ENCODE results near the gene RIPPLY3.

The RIPPLY3 gene

DNA sequence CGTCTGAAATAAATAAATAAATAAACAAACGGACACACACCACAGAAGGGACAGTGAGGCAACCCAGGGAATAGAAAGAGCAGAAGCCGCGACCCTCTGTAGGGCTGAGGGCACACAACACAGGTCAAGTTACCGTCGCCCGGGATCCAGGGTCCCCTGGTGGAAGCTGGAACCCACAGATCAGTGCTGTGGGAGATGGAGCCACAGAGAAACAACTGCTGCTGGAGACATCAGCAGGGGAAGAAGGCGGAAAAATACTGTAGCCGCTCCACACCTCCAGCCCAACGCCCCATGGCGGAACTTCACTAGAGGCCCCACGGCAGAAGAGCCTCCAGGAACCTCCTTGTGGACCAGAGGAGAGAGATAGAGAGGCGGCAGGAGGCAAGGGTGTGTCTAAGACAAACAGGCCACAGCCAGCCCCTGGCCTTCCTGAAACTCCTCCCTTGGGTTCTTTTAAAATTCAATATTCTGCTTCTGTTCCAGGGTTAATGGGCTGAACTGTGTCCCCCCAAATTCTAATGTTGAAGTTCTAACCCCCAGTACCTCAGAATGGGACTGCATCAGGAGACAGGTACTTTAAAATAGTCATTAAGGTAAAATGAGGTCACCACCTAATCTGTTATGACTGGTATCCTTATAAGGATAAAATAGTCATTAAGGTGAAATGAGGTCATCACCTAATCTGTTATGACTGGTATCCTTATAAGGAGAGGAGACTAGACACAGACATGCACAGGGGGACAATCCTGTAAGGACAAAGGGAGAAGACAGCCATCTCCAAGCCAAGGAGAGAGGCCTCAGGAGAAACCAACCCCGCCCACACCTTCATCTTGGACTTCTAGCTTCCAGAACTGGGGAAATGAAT is 32.3 kb upstream of the RIPPLY3 start:
- TF ChIP-seq, protein P1, sequence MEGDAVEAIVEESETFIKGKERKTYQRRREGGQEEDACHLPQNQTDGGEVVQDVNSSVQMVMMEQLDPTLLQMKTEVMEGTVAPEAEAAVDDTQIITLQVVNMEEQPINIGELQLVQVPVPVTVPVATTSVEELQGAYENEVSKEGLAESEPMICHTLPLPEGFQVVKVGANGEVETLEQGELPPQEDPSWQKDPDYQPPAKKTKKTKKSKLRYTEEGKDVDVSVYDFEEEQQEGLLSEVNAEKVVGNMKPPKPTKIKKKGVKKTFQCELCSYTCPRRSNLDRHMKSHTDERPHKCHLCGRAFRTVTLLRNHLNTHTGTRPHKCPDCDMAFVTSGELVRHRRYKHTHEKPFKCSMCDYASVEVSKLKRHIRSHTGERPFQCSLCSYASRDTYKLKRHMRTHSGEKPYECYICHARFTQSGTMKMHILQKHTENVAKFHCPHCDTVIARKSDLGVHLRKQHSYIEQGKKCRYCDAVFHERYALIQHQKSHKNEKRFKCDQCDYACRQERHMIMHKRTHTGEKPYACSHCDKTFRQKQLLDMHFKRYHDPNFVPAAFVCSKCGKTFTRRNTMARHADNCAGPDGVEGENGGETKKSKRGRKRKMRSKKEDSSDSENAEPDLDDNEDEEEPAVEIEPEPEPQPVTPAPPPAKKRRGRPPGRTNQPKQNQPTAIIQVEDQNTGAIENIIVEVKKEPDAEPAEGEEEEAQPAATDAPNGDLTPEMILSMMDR (IDR thresholded peaks at IDR 0.05; ENCODE audit: control insufficient read depth, insufficient read depth, low read depth, low read length, missing control alignments) = no peak
- no peak overlapping the region for H3K4me3 ChIP-seq (ENCODE audit: control insufficient read depth, low read depth, low read length)
- no peak for DNase-seq (ENCODE audit: low read depth)

DNA sequence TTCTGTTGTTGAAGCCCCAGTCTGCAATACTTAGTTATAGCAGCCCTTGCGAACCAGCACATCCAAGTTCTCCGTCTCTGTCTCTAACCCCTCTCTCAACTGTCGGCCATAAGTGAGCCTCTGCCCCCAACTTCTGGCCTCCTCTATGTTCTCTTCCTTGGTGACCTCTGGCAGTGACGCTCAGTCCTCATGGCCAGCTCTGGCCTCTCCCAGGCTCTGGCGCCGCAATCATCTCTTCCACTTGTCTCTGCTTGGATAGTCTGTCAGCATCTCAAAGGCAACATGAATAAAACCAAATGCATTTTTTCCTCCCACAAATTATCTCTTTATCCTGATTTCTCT is 31.7 kb upstream of the RIPPLY3 start:
- TF ChIP-seq, protein P1 (IDR thresholded peaks at IDR 0.05; ENCODE audit: control insufficient read depth, insufficient read depth, low read depth, low read length, missing control alignments) = no peak
- no peak for DNase-seq (ENCODE audit: low read depth)
- no peak overlapping the region for H3K4me3 ChIP-seq (ENCODE audit: control insufficient read depth, low read depth, low read length)

DNA sequence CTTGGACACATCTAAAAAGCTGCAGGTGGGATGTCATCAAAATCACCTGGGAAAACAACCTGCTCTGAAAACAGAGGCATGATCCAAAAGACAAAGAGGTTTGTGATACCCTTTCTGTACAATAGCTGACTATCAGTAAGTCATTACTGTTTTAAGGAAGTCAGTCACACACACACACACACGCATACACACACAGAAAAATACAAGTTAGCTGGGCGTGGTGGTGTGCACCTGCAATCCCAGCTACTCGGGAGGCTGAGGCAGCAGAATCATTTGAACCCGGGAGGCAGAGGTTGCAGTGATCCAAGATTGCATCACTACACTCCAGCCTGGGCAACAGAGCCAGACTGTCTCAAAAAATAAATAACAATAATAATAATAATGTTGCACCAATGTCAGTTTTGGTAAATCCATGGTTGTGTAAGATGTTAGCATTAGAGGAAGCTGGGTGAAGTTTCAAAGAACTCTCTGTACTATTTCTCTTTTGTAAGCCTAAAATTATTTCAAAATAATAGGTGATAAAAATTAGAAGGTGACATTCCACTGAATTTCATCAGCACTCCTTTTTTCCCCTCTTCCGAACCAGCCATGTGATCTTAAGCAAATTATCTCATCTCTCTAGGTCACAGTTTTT is 30.2 kb upstream of the RIPPLY3 start:
- DNase-seq (ENCODE audit: low read depth) = no peak
- no peak overlapping the region for H3K4me3 ChIP-seq (ENCODE audit: control insufficient read depth, low read depth, low read length)
- TF ChIP-seq, protein P1 (IDR thresholded peaks at IDR 0.05; ENCODE audit: control insufficient read depth, insufficient read depth, low read depth, low read length, missing control alignments) = no peak

DNA sequence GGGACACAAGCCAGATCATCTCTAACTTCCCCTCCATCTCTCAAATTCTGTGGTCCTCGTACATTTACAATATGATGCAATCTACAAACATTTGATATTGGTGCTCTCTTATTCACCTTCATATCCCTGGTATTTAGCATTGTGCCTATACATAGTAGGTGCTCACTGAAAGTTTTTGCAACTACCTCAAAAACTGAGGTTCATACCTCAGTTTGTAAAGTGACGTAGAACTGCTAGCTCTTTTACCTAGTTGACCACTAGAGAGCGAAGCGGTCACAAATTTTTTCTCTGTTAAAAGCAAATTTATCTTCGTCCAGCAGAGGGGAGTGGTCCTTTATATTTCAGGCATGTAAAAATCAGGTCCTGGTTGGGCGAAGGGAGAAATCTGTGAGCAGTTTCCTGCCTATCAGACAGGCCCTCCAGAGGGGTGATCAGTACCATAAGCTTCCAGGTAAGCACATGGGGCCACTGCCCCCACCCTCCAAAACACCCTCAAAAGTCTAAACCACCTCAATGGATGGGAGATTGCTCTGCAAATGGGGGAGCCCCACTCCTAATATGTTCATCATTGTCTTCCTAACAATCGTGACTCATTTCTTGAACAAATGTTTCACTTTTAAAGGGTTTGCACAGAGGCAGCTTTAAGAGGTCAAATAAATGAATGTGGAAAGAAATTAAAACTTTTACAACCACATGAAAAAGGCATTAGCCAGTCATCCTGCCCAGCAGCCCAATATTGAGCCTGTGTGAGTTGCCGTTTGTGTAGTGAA is 29.4 kb upstream of the RIPPLY3 start:
- TF ChIP-seq, protein P1 (IDR thresholded peaks at IDR 0.05; ENCODE audit: control insufficient read depth, insufficient read depth, low read depth, low read length, missing control alignments) = peak; percentile 71
- H3K4me3 ChIP-seq (ENCODE audit: control insufficient read depth, low read depth, low read length) = peak overlapping the region; percentile 32
- DNase-seq (ENCODE audit: low read depth) = peak; percentile 46

DNA sequence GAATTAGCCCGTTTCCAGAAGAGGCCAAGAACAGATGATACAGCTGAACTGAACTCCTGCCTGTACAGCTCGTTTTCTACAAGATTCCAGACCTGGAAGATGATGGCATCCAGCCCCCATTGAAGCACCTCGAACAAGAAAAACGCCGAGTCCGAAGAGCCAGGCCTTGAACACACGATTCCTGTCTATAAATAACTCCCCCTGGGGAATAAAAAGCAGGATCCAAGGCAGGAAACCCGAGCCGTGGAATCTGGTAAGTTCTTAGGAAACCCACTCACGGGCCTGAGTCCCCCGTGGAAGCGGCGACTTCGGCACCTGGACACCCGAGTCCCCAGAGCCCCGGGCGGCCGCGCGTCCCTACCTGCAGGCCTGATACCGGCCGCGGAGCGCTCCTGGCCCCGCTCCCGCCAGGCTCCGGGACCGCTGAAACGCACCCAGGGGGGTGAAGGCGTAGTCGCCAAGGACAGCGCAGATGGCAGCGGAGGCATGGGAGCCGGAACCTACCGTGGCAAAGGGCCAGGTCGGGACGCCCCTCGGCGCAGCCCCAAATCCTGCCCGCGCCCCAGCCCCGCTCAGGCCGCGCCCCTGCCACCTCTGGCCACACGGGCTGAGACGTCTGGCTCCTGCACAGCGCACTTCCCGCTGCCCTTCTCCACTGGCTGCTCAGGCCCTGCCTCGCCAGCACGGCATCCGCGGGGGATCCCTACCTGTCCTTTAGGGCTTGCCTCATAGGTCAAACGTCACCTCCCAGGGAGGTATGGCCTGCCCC is 26.0 kb upstream of the RIPPLY3 start:
- H3K4me3 ChIP-seq (ENCODE audit: control insufficient read depth, low read depth, low read length) = peak overlapping the region; percentile 28
- TF ChIP-seq, protein P1 (IDR thresholded peaks at IDR 0.05; ENCODE audit: control insufficient read depth, insufficient read depth, low read depth, low read length, missing control alignments) = no peak
- no peak for DNase-seq (ENCODE audit: low read depth)

DNA sequence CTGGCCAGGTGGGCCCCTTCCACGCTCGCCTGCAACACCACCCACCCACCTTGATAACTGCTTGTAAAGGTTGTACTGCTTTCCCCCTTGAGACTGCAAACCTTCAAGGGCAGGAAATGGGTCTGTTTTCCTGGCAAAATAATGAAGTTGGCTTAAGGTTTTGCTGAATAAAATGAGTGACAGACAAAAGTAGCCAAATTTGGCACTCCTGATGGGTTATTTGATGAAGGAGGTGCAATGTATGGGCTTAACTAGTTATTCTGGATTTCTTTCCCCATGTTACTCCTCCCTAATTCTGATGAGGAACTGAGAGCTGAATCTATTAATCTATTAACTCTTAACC is 25.5 kb upstream of the RIPPLY3 start:
- H3K4me3 ChIP-seq (ENCODE audit: control insufficient read depth, low read depth, low read length) = peak overlapping the region; percentile 28; the same call in 1 of the 2 replicates
- TF ChIP-seq, protein P1 (IDR thresholded peaks at IDR 0.05; ENCODE audit: control insufficient read depth, insufficient read depth, low read depth, low read length, missing control alignments) = no peak
- DNase-seq (ENCODE audit: low read depth) = no peak
